GM23338 (cell line): ENCODE measurements around the gene KLKB1. TPM values are rescaled to one million over a fixed set of nuclear protein-coding genes. Genes with fewer than 3 reads are reported as not detected.

Experiments used
- ATAC-seq: fragments of 200-7000 bp; cut with Tn5 transposase; 3 replicates; pipeline ENCODE4 v1.9.1; 2020
- DNase-seq: peaks from one replicate; pipeline ENCODE4 v3.0.0-alpha.2; 2015; ENCODE audit warnings: low spot score
- H2AFZ ChIP-seq: fragments of 200-600 bp; sonication (generic); 2 replicates; pipeline ENCODE4 v1.8.0; 2016; ENCODE audit warnings: antibody characterized with exemption, mild to moderate bottlenecking, moderate library complexity
- H3F3A ChIP-seq: fragments of 200-600 bp; sonication (generic); replicated peaks from 2 replicates; pipeline ENCODE4 v1.8.0; 2017; ENCODE audit warnings: antibody characterized with exemption, mixed run types, low read depth
- H3K27ac ChIP-seq: fragments of 200-600 bp; sonication (generic); 2 replicates; pipeline ENCODE4 v1.6.1; 2016; ENCODE audit warnings: low read depth
- H3K27me3 ChIP-seq: fragments of 200-600 bp; sonication (generic); 2 replicates; pipeline ENCODE4 v1.8.0; 2016; ENCODE audit warnings: mild to moderate bottlenecking, mixed run types, moderate library complexity; ENCODE audit not compliant: insufficient read depth
- H3K36me3 ChIP-seq: fragments of 200-600 bp; sonication (generic); 2 replicates; pipeline ENCODE4 v1.8.0; 2016; ENCODE audit warnings: mild to moderate bottlenecking; ENCODE audit not compliant: insufficient read depth
- H3K4me1 ChIP-seq: fragments of 200-600 bp; sonication (generic); 2 replicates; pipeline ENCODE4 v1.8.0; 2016; ENCODE audit warnings: mild to moderate bottlenecking, moderate library complexity; ENCODE audit not compliant: insufficient read depth
- H3K4me2 ChIP-seq: fragments of 200-600 bp; sonication (generic); 2 replicates; pipeline ENCODE4 v1.7.1; 2017; ENCODE audit warnings: mixed run types
- H3K4me3 ChIP-seq: fragments of 200-600 bp; sonication (generic); 2 replicates; pipeline ENCODE4 v1.6.1; 2016; ENCODE audit warnings: mixed run types
- H3K79me2 ChIP-seq: fragments of 200-600 bp; sonication (generic); replicated peaks from 2 replicates; pipeline ENCODE4 v1.8.0; 2017; ENCODE audit warnings: mild to moderate bottlenecking; ENCODE audit not compliant: insufficient read depth
- H3K9me2 ChIP-seq: fragments of 200-600 bp; sonication (generic); 2 replicates; pipeline ENCODE4 v1.8.0; 2017; ENCODE audit not compliant: insufficient read depth
- H4K20me1 ChIP-seq: fragments of 200-600 bp; sonication (generic); replicated peaks from 2 replicates; pipeline ENCODE4 v1.8.0; 2017; ENCODE audit warnings: mild to moderate bottlenecking; ENCODE audit not compliant: insufficient read depth
- H3K27ac Mint-ChIP-seq: 2 replicates; pipeline ENCODE4 v1.8.0; 2020; ENCODE audit warnings: inconsistent platforms, mild to moderate bottlenecking, moderate library complexity, mixed read lengths
- H3K27me3 Mint-ChIP-seq: 3 replicates; pipeline ENCODE4 v1.8.0; 2022; ENCODE audit warnings: low read depth, mild to moderate bottlenecking, moderate library complexity, mixed read lengths, inconsistent platforms; ENCODE audit not compliant: insufficient read depth, poor library complexity
- H3K36me3 Mint-ChIP-seq: 3 replicates; pipeline ENCODE4 v1.8.0; 2021; ENCODE audit warnings: low read depth, mild to moderate bottlenecking, inconsistent platforms, moderate library complexity, mixed read lengths
- H3K4me1 Mint-ChIP-seq: 3 replicates; pipeline ENCODE4 v1.8.0; 2020; ENCODE audit warnings: mild to moderate bottlenecking, inconsistent platforms, mixed read lengths
- H3K4me3 Mint-ChIP-seq: 3 replicates; pipeline ENCODE4 v1.8.0; 2021; ENCODE audit warnings: moderate library complexity, mild to moderate bottlenecking, inconsistent platforms, mixed read lengths
- H3K9me3 Mint-ChIP-seq: 3 replicates; pipeline ENCODE4 v1.8.0; 2020; ENCODE audit warnings: moderate library complexity, mild to moderate bottlenecking, inconsistent platforms, mixed read lengths
- CREB1 ChIP-seq: fragments of 250-450 bp; sonication (Bioruptor Pico); IDR thresholded peaks from 2 replicates; pipeline ENCODE4 v1.5.0; 2020; ENCODE audit warnings: low read depth, mild to moderate bottlenecking, moderate library complexity
- CTCF ChIP-seq, 2 experiments: fragments of 200-600 bp in 1 of 2; sonication (generic) in 1 of 2; conservative IDR thresholded peaks; 2 replicates each; pipeline versions ENCODE4 v1.5.1 to v1.6.1; 2016 to 2017; ENCODE audit warnings: antibody characterized with exemption in 2 of 2, low read depth in 2 of 2, mild to moderate bottlenecking in 2 of 2, moderate library complexity in 1 of 2
- ETS1 ChIP-seq: IDR thresholded peaks from 2 replicates; pipeline ENCODE4 v1.6.1; 2016; ENCODE audit warnings: antibody characterized with exemption
- EZH2 ChIP-seq: fragments of 200-600 bp; sonication (generic); IDR thresholded peaks from one replicate; pipeline ENCODE4 v1.8.0; 2017; ENCODE audit warnings: antibody characterized with exemption, mild to moderate bottlenecking, low read depth; ENCODE audit not compliant: unreplicated experiment
- EZH2phosphoT487 ChIP-seq: fragments of 200-600 bp; sonication (generic); IDR thresholded peaks from one replicate; pipeline ENCODE4 v1.8.1; 2018; ENCODE audit warnings: antibody characterized with exemption; ENCODE audit not compliant: unreplicated experiment
- JUNB ChIP-seq: IDR thresholded peaks from one replicate; pipeline ENCODE4 v1.6.1; 2016; ENCODE audit warnings: antibody characterized with exemption; ENCODE audit not compliant: unreplicated experiment
- POLR2AphosphoS5 ChIP-seq: IDR thresholded peaks from 2 replicates; pipeline ENCODE4 v1.6.1; 2016; ENCODE audit warnings: antibody characterized with exemption, low read depth
- REST ChIP-seq: IDR thresholded peaks from one replicate; pipeline ENCODE4 v1.6.1; 2018; ENCODE audit warnings: antibody characterized with exemption; ENCODE audit not compliant: unreplicated experiment
- STAT1 ChIP-seq: IDR thresholded peaks from one replicate; pipeline ENCODE4 v1.6.1; 2016; ENCODE audit warnings: antibody characterized with exemption; ENCODE audit not compliant: unreplicated experiment
- ZNF114 ChIP-seq: fragments of 250-450 bp; sonication (Bioruptor Pico); IDR thresholded peaks from 2 replicates; pipeline ENCODE4 v1.5.0; 2020; ENCODE audit warnings: mild to moderate bottlenecking, moderate library complexity
- ZNF331 ChIP-seq: fragments of 250-450 bp; sonication (Bioruptor Pico); IDR thresholded peaks from 2 replicates; pipeline ENCODE4 v1.5.0; 2020; ENCODE audit warnings: low read depth, mild to moderate bottlenecking, moderate library complexity
- polyA plus RNA-seq: library from polyadenylated mRNA; unstranded; fragments of >200 nt; fragmentation: Nextera tagmentation; extraction: Ambion mirVana; gene quantifications from 2 replicates; pipeline ENCODE4 v1.2.1, GENCODE V29; 2016
- total RNA-seq: library from RNA; depleted of rRNA; stranded (reverse); fragments of >200 nt; shearing (Covaris generic); gene quantifications from 2 replicates; pipeline ENCODE4 v1.2.3, GENCODE V29; 2014

KLKB1 gene
- total and polyA plus RNA-seq, 2 experiments from 2014 or later, result 8.6 to 10.9 TPM

- no peak for TF ChIP-seq ETS1
- TF ChIP-seq EZH2phosphoT487, result no peak
- TF ChIP-seq STAT1, result no peak
Observed at GRCh38 chr4:186234367-186234766, 7.1 kb downstream of the KLKB1 start (continued).

- Mint-ChIP-seq H3K4me3 (no peak overlapping the region), H3K9me3 (peaks cover 5% of the 10 kb centered on the region; the same call in 1 of the 3 replicates), H3K4me1 (peaks cover 6% of the 10 kb centered on the region), H3K27me3 (peaks cover 2% of the 10 kb centered on the region), H3K27ac (no peak overlapping the region), H3K36me3 (peaks cover 5% of the 10 kb centered on the region; the same call in 2 of the 3 replicates)
- Histone ChIP-seq H3K4me2 (no peak overlapping the region), H3F3A (peaks cover 5% of the 10 kb centered on the region; the same call in 1 of the 2 replicates), H3K4me3 (no peak overlapping the region), H3K4me1 (peaks cover 9% of the 10 kb centered on the region; the same call in 1 of the 2 replicates), H3K27ac (no peak overlapping the region), H3K79me2 (no peaks in the 10 kb centered on the region), H3K9me2 (no peaks in the 10 kb centered on the region), H4K20me1 (no peaks in the 10 kb centered on the region), H2AFZ (no peak overlapping the region), H3K36me3 (no peaks in the 10 kb centered on the region), H3K27me3 (no peaks in the 10 kb centered on the region)
- ATAC-seq, result no peak
- no peak for DNase-seq
- TF ChIP-seq REST, result no peak
- no peak for TF ChIP-seq EZH2
- TF ChIP-seq ZNF114 (CRISPR knock-in tag), result no peak
- no peak for TF ChIP-seq CREB1 (CRISPR knock-in tag)
- TF ChIP-seq ETS1, result no peak
- no peak for TF ChIP-seq STAT1
- TF ChIP-seq CTCF (conservative IDR thresholded peaks at IDR 0.05; ENCODE audit: low read depth in 2 of 2), result no peak
- no peak for TF ChIP-seq POLR2AphosphoS5
- TF ChIP-seq ZNF331 (CRISPR knock-in tag), result no peak
- TF ChIP-seq EZH2phosphoT487, result no peak
- TF ChIP-seq JUNB, result no peak
Observed at GRCh38 chr4:186236126-186236525, 8.8 kb downstream of the KLKB1 start.
